Measurements from ENCODE around the gene BNIP3.

DNA sequence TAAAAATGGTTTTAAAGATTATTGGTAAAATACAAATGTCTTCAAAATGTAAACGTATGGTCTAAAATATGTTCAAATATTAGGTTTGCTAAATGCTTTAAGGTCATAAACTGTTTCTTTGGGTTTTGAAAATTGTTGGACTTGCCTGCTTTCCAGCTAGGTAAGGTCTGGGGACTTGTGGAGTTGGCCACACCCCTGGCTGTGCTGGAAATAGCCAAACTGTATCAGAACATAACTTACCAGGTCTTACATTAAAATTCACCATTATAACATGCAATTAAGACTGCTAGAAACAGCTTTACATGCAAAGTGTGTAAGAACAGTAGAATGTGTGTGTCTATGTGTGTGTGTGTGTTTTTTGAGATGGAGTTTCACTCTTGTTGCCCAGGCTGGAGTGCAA is 29.7 kb upstream of the BNIP3 start:
- TF ChIP-seq, protein P1, sequence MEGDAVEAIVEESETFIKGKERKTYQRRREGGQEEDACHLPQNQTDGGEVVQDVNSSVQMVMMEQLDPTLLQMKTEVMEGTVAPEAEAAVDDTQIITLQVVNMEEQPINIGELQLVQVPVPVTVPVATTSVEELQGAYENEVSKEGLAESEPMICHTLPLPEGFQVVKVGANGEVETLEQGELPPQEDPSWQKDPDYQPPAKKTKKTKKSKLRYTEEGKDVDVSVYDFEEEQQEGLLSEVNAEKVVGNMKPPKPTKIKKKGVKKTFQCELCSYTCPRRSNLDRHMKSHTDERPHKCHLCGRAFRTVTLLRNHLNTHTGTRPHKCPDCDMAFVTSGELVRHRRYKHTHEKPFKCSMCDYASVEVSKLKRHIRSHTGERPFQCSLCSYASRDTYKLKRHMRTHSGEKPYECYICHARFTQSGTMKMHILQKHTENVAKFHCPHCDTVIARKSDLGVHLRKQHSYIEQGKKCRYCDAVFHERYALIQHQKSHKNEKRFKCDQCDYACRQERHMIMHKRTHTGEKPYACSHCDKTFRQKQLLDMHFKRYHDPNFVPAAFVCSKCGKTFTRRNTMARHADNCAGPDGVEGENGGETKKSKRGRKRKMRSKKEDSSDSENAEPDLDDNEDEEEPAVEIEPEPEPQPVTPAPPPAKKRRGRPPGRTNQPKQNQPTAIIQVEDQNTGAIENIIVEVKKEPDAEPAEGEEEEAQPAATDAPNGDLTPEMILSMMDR (IDR thresholded peaks at IDR 0.05 in 2 of 3, conservative IDR thresholded peaks at IDR 0.05 in 1 of 3; ENCODE audit: borderline replicate concordance in 1 of 3, insufficient read depth in 1 of 3, low read depth in 2 of 3, low read length in 2 of 3), result no peak
- TF ChIP-seq POLR2AphosphoS5 (IDR thresholded peaks at IDR 0.05; ENCODE audit: low read depth, low read length), result no peak

Data from HCT116 (cell line).